ENCODE data around the gene GKN2. TPM values are rescaled to one million over a fixed set of nuclear protein-coding genes. Genes with fewer than 3 reads are reported as not detected.

Gene GKN2
- total and polyA plus RNA-seq, 2 donors (not counting 1 experiment from before 2014, with no cell fraction given) = not detected

DNA sequence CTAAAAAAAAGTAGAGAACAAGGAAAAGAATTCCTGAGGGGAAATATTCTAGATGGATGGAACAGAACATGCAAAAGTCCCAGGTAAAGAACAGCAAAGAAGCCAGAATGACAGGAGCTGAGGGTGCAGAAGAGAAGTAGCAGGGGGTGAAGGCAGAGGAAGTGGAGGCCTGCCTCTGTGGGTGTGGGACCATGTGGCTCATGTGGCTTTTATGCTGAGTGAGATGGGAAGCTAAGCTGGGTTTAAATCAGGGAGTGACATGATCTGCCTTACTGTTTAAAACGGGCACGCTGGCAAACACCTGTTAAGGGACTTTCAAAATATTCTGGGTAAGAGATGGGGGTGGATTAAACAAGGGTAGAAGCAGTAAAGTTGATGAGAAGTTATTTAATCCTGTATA is 40.0 kb downstream of the GKN2 start:
- H2AFZ ChIP-seq (ENCODE audit: insufficient read depth, low read depth, low read length, poor library complexity, severe bottlenecking) = no peak overlapping the region
- no peaks in the 10 kb centered on the region for H3K27me3 Mint-ChIP-seq
- ChIA-PET POLR2A (no interaction called here), CTCF (interaction anchor here (0.6 to 3.9 kb wide), 7 partner anchors 13 to 450 kb away, joined by 3 to 22 read pairs (median 7); no protein-coding TSS in a partner anchor)
- H3K9me3 ChIP-seq (ENCODE audit: control extremely low read depth in 1 of 3, control insufficient read depth in 2 of 3, insufficient read depth in 1 of 3, low read length in 2 of 3) = peaks cover 0 to 5% (median 0%) of the 10 kb centered on the region in 3 donors
- WGBS (ENCODE audit: insufficient coverage) = 0% methylated on average over 2 of the region's 2 CpGs
- TF ChIP-seq, protein P1, sequence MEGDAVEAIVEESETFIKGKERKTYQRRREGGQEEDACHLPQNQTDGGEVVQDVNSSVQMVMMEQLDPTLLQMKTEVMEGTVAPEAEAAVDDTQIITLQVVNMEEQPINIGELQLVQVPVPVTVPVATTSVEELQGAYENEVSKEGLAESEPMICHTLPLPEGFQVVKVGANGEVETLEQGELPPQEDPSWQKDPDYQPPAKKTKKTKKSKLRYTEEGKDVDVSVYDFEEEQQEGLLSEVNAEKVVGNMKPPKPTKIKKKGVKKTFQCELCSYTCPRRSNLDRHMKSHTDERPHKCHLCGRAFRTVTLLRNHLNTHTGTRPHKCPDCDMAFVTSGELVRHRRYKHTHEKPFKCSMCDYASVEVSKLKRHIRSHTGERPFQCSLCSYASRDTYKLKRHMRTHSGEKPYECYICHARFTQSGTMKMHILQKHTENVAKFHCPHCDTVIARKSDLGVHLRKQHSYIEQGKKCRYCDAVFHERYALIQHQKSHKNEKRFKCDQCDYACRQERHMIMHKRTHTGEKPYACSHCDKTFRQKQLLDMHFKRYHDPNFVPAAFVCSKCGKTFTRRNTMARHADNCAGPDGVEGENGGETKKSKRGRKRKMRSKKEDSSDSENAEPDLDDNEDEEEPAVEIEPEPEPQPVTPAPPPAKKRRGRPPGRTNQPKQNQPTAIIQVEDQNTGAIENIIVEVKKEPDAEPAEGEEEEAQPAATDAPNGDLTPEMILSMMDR (IDR thresholded peaks at IDR 0.05) = no peak
- no peak for TF ChIP-seq EZH2 (IDR thresholded peaks at IDR 0.05; ENCODE audit: borderline replicate concordance, insufficient read depth, low read depth, low read length, poor library complexity, severe bottlenecking)
- intact Hi-C loops (cut with micrococcal nuclease) = no loop called here
- no peak overlapping the region for H3K27ac Mint-ChIP-seq
- no peaks in the 10 kb centered on the region for H3K79me2 ChIP-seq (ENCODE audit: control insufficient read depth, insufficient read depth, low read length)
- H3K9ac ChIP-seq (ENCODE audit: low read length) = no peak overlapping the region
- H4K20me1 ChIP-seq (ENCODE audit: control insufficient read depth, insufficient read depth, low read length, poor library complexity, severe bottlenecking) = no peaks in the 10 kb centered on the region
- H3K4me2 ChIP-seq (replicated peaks; ENCODE audit: low read depth, low read length, poor library complexity, severe bottlenecking) = no peak overlapping the region
- peaks cover 14 to 25% of the 10 kb centered on the region in 2 donors for H3K4me1 ChIP-seq (ENCODE audit: control insufficient read depth in 2 of 2, insufficient read depth in 2 of 2, low read length in 2 of 2)
- H3K4me1 Mint-ChIP-seq = peaks cover 17% of the 10 kb centered on the region
- H3K9me3 Mint-ChIP-seq (ENCODE audit: insufficient read depth) = no peaks in the 10 kb centered on the region
- no peaks in the 10 kb centered on the region for H3K27me3 ChIP-seq (replicated peaks in 1 of 4; ENCODE audit: control extremely low read depth in 1 of 4, control insufficient read depth in 3 of 4, insufficient read depth in 4 of 4, low read length in 3 of 4)
- no peaks in the 10 kb centered on the region for H3K36me3 ChIP-seq (replicated peaks in 1 of 2; ENCODE audit: control extremely low read depth in 1 of 2, control insufficient read depth in 1 of 2, extremely low read depth in 1 of 2, insufficient read depth in 2 of 2, low read length in 1 of 2)
- no peak overlapping the region for H3K4me3 ChIP-seq (ENCODE audit: control extremely low read depth in 1 of 5, extremely low read depth in 1 of 5, insufficient read depth in 1 of 5, low read depth in 2 of 5, low read length in 4 of 5)
- no peak overlapping the region for H3K27ac ChIP-seq (ENCODE audit: low read length in 2 of 2)
- no peak overlapping the region for H3K4me3 Mint-ChIP-seq
- DNase-seq = no peak
- ATAC-seq (ENCODE audit: low read depth) = no peak

DNA sequence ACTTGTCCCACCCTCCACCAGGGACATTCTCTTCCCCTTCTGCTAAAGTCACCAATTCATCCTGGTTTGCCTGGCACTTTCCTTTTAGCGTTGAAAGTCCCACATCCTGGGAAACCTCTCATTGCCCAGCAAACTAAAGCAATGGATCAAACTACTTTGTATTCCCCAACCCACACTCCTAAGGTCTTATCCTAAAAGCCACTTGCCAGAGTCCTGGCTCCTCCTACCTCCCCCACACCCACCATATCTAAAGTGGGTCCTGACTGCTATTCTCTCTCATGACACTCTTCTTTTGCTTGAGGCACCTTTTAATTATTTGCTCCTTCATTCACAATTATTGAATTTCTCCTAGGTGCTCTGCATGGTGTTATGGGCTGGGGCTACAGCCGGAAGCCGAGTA is 40.6 kb downstream of the GKN2 start:
- Histone ChIP-seq H4K20me1 (ENCODE audit: control insufficient read depth, insufficient read depth, low read length, poor library complexity, severe bottlenecking) (no peaks in the 10 kb centered on the region), H3K4me2 (replicated peaks; ENCODE audit: low read depth, low read length, poor library complexity, severe bottlenecking) (no peak overlapping the region), H3K9me3 (ENCODE audit: control extremely low read depth in 1 of 3, control insufficient read depth in 2 of 3, insufficient read depth in 1 of 3, low read length in 2 of 3) (peaks cover 0 to 5% (median 0%) of the 10 kb centered on the region in 3 donors), H3K9ac (ENCODE audit: low read length) (no peak overlapping the region), H3K79me2 (ENCODE audit: control insufficient read depth, insufficient read depth, low read length) (no peaks in the 10 kb centered on the region), H2AFZ (ENCODE audit: insufficient read depth, low read depth, low read length, poor library complexity, severe bottlenecking) (no peak overlapping the region), H3K36me3 (replicated peaks in 1 of 2; ENCODE audit: control extremely low read depth in 1 of 2, control insufficient read depth in 1 of 2, extremely low read depth in 1 of 2, insufficient read depth in 2 of 2, low read length in 1 of 2) (no peaks in the 10 kb centered on the region), H3K4me1 (ENCODE audit: control insufficient read depth in 2 of 2, insufficient read depth in 2 of 2, low read length in 2 of 2) (peaks cover 19 to 29% of the 10 kb centered on the region in 2 donors), H3K4me3 (ENCODE audit: control extremely low read depth in 1 of 5, extremely low read depth in 1 of 5, insufficient read depth in 1 of 5, low read depth in 2 of 5, low read length in 4 of 5) (no peak overlapping the region), H3K27me3 (replicated peaks in 1 of 4; ENCODE audit: control extremely low read depth in 1 of 4, control insufficient read depth in 3 of 4, insufficient read depth in 4 of 4, low read length in 3 of 4) (no peaks in the 10 kb centered on the region), H3K27ac (ENCODE audit: low read length in 2 of 2) (no peak overlapping the region)
- 90% methylated on average over 3 of the region's 3 CpGs for WGBS (ENCODE audit: insufficient coverage)
- DNase-seq (no peak), ATAC-seq (ENCODE audit: low read depth) (no peak)
- TF ChIP-seq, protein P1 (IDR thresholded peaks at IDR 0.05) = no peak
- TF ChIP-seq EZH2 (IDR thresholded peaks at IDR 0.05; ENCODE audit: borderline replicate concordance, insufficient read depth, low read depth, low read length, poor library complexity, severe bottlenecking) = no peak
- CTCF ChIA-PET = interaction anchor here (0.6 to 3.9 kb wide), 7 partner anchors 13 to 449 kb away, joined by 3 to 21 read pairs (median 7); no protein-coding TSS in a partner anchor
- Mint-ChIP-seq H3K4me1 (peaks cover 23% of the 10 kb centered on the region), H3K4me3 (no peak overlapping the region), H3K27ac (no peak overlapping the region), H3K9me3 (ENCODE audit: insufficient read depth) (no peaks in the 10 kb centered on the region), H3K27me3 (no peaks in the 10 kb centered on the region)
- intact Hi-C loops (cut with micrococcal nuclease) = no loop called here
- POLR2A ChIA-PET = no interaction called here

Measured in B cell (primary cell).